ENCODE data around the gene SP1.

SP1 gene

DNA sequence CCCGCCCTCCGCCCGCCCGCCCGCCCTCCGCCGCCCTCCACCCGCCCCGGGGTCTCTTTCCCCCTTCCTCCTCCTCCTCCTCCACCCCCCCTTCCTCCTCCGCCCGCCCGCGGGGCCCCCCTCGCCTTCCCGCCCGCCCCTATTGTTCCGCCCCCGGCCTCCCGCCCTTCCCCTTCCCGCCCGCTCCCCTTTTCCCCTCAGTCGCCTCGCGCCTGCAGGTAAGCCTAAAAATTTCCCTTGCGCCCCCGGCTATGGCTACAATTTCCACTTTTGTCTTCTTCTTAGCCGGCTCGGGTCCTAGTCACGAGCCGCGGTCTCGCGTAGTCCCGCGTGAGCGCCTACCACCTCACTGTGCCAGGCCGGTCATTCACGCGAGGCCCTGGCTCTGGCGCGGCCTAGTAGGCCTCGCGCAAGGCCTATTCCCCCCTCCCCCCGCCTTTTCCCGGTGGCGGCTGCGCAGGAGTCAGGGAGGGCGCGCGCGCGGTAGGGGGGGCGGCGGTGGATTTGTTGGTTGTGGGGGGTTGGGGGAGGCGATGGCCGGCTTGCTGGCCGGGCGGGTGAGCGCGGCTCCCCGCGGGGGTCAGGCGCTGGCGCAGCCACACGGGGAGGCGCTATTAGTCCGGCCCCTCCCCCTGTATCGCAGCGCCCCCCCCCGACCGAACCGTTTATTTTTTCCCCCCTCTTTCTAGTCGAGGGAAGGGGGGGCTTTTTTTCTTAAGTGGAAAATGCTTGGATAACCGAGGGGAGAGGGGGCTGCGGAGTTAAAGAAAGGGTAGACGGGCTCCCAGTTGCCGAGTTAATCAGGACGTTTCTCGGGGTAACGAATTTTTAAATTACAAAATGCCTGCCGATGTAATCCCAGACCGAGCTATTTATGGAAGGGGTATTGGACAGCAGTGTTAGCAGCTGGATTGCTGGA lies 72.4 kb downstream of the SP1 start:
- Mint-ChIP-seq H3K9me3 (no peaks in the 10 kb centered on the region), H3K36me3 (ENCODE audit: insufficient read depth) (peaks cover 67% of the 10 kb centered on the region), H3K27me3 (no peaks in the 10 kb centered on the region), H3K4me3 (peak overlapping the region; percentile 90 to 98), H3K4me1 (ENCODE audit: low read depth in 2 of 2) (peaks cover 28 to 30% of the 10 kb centered on the region in 2 donors), H3K27ac (peak overlapping the region; percentile 97 to 98)
- DNase-seq (peak; percentile 72 to 85 (median 75)), ATAC-seq (replicated peaks) (peak; percentile 37)

DNA sequence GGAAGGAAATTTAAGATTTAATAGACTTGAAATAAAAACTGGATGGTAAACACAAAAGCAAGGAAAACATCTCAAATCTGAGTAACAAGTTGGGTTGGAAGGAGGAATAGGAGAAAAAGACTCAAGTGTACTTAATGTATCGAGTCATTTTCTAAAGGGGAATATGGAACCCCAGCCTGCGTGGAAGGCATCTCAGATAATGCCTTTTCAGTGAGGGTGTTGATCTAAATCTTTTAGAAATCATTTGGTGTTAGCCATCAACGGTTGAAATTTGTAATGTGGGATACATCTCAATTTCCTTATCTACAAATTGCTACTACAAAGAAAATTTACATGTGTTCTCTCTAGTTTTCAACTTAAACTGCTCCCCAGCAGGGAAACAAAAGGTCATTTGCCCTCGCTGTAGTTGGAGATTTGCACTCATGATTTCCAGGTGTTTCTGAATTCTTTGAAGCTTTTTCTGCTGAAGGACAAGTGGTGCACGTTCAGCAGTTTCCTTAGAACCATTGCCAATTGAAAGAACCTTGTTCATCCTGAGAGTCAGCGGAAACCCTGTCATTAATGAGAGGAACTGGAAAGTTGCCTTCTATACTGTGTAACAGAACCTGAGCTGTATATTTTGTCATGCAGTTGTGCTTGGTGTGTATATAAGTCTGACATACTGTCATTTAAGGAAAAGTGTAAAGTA lies 74.1 kb downstream of the SP1 start:
- Mint-ChIP-seq H3K27me3 (no peaks in the 10 kb centered on the region), H3K4me1 (ENCODE audit: low read depth in 2 of 2) (peaks cover 30 to 31% of the 10 kb centered on the region in 2 donors), H3K4me3 (peak overlapping the region; percentile 90 to 98), H3K36me3 (ENCODE audit: insufficient read depth) (peaks cover 70% of the 10 kb centered on the region), H3K9me3 (no peaks in the 10 kb centered on the region), H3K27ac (peak overlapping the region; percentile 97 to 98)
- ATAC-seq (replicated peaks), result no peak
- DNase-seq, result no peak

DNA sequence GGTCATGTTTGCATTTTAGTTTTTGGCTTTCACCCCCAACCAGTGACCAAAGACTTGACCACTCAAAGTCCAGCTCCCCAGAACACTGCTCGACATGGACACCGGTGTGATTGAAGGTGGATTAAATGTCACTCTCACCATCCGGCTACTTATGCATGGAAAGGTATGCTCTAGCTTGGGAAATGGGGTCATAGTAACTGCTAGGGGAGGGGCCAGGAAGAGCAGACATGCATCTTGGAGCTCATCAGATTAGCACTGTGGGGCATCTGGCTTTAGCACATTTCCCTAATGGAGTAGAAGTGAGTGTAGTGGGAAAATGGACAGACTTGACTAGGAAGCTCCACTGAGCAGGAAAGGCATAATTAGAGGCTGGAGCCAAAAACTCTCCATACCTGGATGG lies 74.7 kb downstream of the SP1 start:
- H3K9me3 Mint-ChIP-seq, result no peaks in the 10 kb centered on the region
- peaks cover 31 to 33% of the 10 kb centered on the region in 2 donors for H3K4me1 Mint-ChIP-seq (ENCODE audit: low read depth in 2 of 2)
- peaks cover 76% of the 10 kb centered on the region for H3K36me3 Mint-ChIP-seq (ENCODE audit: insufficient read depth)
- H3K27ac Mint-ChIP-seq, result peak overlapping the region in 1 of 2 donors; percentile 64
- ATAC-seq (replicated peaks) (no peak), DNase-seq (no peak)
- no peak overlapping the region for H3K4me3 Mint-ChIP-seq
- no peaks in the 10 kb centered on the region for H3K27me3 Mint-ChIP-seq

DNA sequence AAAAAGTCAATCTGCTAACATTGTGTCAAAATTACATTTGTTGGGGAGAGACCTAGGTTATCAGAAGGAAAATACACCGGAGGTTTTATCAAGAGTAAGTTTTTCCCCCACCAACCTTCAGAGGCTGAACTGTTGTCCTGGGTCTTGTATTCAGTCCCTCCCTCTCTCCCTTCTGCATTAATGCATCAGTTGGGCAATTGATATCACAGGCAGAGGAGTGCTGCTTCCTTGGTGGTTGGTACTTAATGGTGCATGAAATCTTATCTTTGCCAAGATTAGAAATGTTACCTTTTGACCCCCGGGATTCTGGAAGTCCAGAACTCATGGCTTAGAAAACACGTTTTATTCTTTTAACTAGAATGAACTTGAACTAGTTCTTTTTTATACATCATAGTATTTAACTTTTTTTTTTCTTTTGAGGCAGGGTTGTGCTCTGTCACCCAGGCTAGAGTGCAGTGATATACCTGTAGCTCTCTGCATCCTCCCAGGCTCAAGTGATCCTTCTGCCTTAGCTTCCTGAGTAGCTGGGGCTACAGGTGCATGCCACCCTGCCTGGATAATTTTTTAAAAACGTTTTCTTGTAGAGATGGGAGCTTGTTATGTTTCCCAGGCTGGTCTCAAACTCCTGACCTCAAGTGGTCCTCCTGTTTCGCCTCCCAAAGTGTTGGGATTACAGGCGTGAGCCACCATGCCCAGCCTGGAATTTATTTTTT lies 76.8 kb downstream of the SP1 start:
- Mint-ChIP-seq H3K36me3 (ENCODE audit: insufficient read depth) (peaks cover 97% of the 10 kb centered on the region), H3K4me1 (ENCODE audit: low read depth in 2 of 2) (peaks cover 36 to 41% of the 10 kb centered on the region in 2 donors), H3K27me3 (no peaks in the 10 kb centered on the region), H3K4me3 (no peak overlapping the region), H3K9me3 (no peaks in the 10 kb centered on the region), H3K27ac (peak overlapping the region in 1 of 2 donors; percentile 53)
- no peak for DNase-seq
- ATAC-seq (replicated peaks), result no peak

DNA sequence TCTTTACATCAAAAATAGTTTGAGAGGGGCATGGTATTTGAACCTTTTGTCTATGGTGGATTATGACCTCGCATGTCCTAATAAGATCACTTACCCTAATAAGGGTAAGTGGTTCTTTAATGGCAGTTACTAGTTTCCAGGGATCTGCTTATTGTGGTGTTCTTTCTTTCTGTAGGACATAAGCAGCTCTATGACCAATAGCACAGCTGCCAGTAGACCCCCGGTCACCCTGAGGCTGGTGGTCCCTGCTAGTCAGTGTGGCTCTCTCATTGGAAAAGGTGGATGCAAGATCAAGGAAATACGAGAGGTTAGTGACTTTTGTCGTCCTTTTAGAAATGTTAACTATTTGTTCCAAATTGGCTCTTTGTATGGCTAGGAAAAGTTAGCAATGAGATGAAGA lies 79.1 kb downstream of the SP1 start:
- Mint-ChIP-seq H3K4me1 (ENCODE audit: low read depth in 2 of 2) (peaks cover 31 to 41% of the 10 kb centered on the region in 2 donors), H3K36me3 (ENCODE audit: insufficient read depth) (peaks cover 100% of the 10 kb centered on the region), H3K27me3 (no peaks in the 10 kb centered on the region), H3K27ac (peak overlapping the region in 1 of 2 donors; percentile 80), H3K9me3 (no peaks in the 10 kb centered on the region), H3K4me3 (no peak overlapping the region)
- DNase-seq (no peak), ATAC-seq (replicated peaks) (no peak)

DNA sequence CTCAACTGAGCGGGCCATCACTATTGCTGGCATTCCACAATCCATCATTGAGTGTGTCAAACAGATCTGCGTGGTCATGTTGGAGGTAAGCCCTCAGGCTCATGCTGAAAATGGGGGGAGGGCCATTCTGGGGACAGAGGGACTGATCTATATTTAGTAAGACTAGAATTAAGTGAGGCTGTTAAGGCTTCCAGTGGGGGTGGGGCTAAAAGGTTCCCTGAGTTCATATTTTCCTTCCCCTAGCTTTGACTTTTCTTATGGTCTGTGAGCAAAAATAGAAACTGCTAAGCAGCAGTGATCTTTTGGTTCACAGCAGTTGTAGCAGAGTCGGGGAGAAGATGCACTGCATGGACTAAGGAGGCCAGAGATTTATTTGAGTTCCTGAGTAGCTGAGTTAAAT lies 81.1 kb downstream of the SP1 start:
- H3K36me3 Mint-ChIP-seq (ENCODE audit: insufficient read depth), result peaks cover 100% of the 10 kb centered on the region
- no peaks in the 10 kb centered on the region for H3K27me3 Mint-ChIP-seq
- H3K4me3 Mint-ChIP-seq, result no peak overlapping the region
- peaks cover 21 to 36% of the 10 kb centered on the region in 2 donors for H3K4me1 Mint-ChIP-seq (ENCODE audit: low read depth in 2 of 2)
- no peaks in the 10 kb centered on the region for H3K9me3 Mint-ChIP-seq
- DNase-seq, result no peak
- peak overlapping the region in 1 of 2 donors; percentile 78 for H3K27ac Mint-ChIP-seq
- no peak for ATAC-seq (replicated peaks)

DNA sequence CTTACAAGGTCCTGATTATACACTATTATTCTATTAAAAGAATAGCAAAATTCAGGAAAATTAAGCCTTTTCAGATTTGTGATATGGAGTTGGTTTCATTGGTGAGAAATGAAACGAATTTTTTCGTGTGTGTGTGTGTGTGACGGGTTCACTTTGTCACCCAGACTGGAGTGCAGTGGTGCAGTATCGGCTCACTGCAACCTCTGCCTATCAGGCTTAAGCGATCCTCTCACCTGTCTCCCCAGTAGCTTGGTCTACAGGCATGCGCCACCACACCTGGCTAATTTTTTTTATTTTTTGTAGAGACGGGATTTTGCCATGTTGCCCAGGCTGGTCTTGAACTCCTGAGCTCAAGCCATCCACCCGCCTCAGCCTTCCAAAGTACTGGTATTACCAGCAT lies 81.6 kb downstream of the SP1 start:
- peak overlapping the region in 1 of 2 donors; percentile 78 for H3K27ac Mint-ChIP-seq
- DNase-seq (no peak), ATAC-seq (replicated peaks) (no peak)
- H3K27me3 Mint-ChIP-seq, result no peaks in the 10 kb centered on the region
- no peak overlapping the region for H3K4me3 Mint-ChIP-seq
- H3K9me3 Mint-ChIP-seq, result no peaks in the 10 kb centered on the region
- peaks cover 100% of the 10 kb centered on the region for H3K36me3 Mint-ChIP-seq (ENCODE audit: insufficient read depth)
- H3K4me1 Mint-ChIP-seq (ENCODE audit: low read depth in 2 of 2), result peaks cover 21 to 36% of the 10 kb centered on the region in 2 donors

DNA sequence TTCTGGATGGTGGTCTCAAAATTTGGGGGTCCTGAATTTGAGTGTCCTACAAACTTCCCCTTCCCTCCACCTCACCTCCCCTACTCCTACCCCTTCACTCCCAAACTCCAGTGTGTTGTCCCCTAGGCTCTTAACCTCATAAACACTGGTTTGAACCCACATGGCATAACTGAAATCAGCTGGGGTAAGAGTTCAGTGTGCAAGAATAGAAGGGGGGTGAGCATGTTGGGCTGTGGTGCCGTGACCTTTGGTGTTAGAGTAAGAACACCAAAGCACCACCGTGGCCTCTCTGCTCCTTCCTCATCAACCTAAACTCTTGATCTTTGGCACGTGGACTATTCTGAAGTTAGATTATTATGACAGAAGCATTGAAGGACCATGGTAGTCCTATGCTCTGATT lies 83.0 kb downstream of the SP1 start:
- Mint-ChIP-seq H3K27me3 (no peaks in the 10 kb centered on the region), H3K36me3 (ENCODE audit: insufficient read depth) (peaks cover 100% of the 10 kb centered on the region), H3K4me3 (no peak overlapping the region), H3K9me3 (no peaks in the 10 kb centered on the region), H3K4me1 (ENCODE audit: low read depth in 2 of 2) (peaks cover 27 to 47% of the 10 kb centered on the region in 2 donors), H3K27ac (peak overlapping the region in 1 of 2 donors; percentile 49)
- DNase-seq (no peak), ATAC-seq (replicated peaks) (no peak)

DNA sequence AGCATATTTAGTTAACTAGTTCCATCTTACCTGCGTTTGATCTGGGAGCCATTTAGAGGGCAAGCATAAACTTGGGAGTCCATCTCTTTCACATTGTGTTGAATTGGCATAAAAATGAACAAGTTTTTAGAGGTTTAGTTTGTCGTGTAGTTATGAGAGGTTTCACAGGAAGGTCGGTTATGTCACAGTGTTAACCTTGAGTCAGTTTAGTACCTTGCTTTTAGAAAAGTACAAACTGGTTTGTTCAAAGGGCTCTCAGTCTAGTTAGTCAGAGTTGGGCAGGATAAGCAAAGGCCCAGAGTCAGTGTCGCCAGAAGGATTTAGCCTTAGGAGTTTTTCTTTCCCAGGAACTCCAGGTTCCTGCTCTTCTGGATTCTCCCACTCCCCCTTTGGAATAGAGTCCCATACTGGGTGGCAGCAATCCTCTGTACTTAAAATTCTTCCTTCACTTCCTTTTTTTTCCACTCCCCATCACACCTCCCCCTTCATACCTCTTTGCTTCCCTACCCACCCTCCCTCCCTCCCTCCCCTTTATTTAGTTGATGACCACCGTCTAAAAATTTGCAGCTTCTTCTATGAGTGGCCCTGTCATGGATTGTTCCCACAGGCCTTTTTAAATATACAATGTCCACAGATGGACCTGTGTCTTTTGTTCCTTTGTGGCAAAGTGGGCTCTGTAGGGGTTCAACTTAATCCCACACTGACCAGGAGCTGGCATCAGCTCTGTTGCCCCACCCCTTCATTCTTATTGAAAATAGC lies 84.0 kb downstream of the SP1 start:
- no peaks in the 10 kb centered on the region for H3K9me3 Mint-ChIP-seq
- H3K27me3 Mint-ChIP-seq, result no peaks in the 10 kb centered on the region
- ATAC-seq (replicated peaks) (no peak), DNase-seq (no peak)
- H3K36me3 Mint-ChIP-seq (ENCODE audit: insufficient read depth), result peaks cover 100% of the 10 kb centered on the region
- H3K27ac Mint-ChIP-seq, result peak overlapping the region; percentile 64 to 67
- H3K4me3 Mint-ChIP-seq, result peak overlapping the region in 1 of 2 donors; percentile 29
- H3K4me1 Mint-ChIP-seq (ENCODE audit: low read depth in 2 of 2), result peaks cover 25 to 49% of the 10 kb centered on the region in 2 donors

DNA sequence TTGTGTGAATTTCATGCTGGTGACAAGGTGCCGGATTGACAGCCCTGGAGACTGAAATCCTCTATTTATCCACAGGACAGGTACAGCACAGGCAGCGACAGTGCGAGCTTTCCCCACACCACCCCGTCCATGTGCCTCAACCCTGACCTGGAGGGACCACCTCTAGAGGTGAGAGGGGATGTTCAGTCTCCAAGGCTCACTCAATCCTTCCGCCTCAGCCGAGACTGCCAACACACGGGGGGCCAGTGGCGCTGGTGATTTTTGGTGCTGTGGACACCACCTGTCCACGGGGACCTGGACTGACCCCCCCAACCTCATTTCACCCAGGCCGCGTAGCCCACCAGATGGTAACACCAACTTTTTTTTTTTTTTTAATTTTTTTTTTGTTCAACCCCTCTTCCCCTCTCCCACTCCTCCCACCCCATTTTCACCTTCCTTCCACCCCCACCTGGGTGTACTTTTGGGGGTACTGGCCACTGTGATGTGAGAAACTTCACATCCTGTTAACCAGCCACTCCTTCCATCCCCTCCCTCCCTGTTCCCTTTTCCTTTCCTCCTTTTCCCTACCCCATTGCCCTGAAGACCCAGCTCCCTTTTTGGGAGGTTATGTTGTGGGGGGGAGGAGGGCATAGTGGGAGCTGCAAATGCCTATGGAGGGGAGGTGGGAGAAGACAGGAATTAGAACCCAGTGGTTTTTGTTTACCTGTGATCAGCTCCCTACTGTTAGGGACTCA lies 84.9 kb downstream of the SP1 start:
- Mint-ChIP-seq H3K27ac (peak overlapping the region in 1 of 2 donors; percentile 49), H3K27me3 (no peaks in the 10 kb centered on the region), H3K4me3 (no peak overlapping the region), H3K36me3 (ENCODE audit: insufficient read depth) (peaks cover 100% of the 10 kb centered on the region), H3K9me3 (no peaks in the 10 kb centered on the region), H3K4me1 (ENCODE audit: low read depth in 2 of 2) (peaks cover 23 to 46% of the 10 kb centered on the region in 2 donors)
- ATAC-seq (replicated peaks) (no peak), DNase-seq (no peak)

DNA sequence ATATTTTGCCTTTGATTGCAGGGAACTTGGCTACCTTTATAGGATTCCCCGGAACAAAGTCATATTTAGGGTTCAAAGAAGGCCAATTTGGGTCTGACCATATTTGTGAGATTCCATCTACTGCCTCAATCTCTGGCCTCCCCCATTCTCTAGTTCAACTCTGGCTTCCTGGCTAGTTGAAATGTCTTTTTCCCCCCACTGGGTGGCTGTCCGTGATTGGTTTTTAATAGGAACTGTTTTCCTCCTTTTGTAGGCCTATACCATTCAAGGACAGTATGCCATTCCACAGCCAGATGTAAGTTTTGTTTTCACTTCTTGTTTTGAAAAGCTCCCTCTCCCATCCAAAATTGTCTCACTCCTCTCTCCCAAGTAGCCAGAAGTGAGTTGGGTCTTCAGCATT lies 85.7 kb downstream of the SP1 start:
- H3K27me3 Mint-ChIP-seq, result no peaks in the 10 kb centered on the region
- ATAC-seq (replicated peaks) (no peak), DNase-seq (no peak)
- peaks cover 18 to 43% of the 10 kb centered on the region in 2 donors for H3K4me1 Mint-ChIP-seq (ENCODE audit: low read depth in 2 of 2)
- H3K27ac Mint-ChIP-seq, result no peak overlapping the region
- H3K9me3 Mint-ChIP-seq, result no peaks in the 10 kb centered on the region
- H3K36me3 Mint-ChIP-seq (ENCODE audit: insufficient read depth), result peaks cover 100% of the 10 kb centered on the region
- no peak overlapping the region for H3K4me3 Mint-ChIP-seq
